Smooth muscle cell of the pulmonary artery (primary cell): Measurements from ENCODE around the gene TMC5. TPM values are rescaled to one million over a fixed set of nuclear protein-coding genes. Genes with fewer than 3 reads are reported as not detected.

ENCODE experiments used
- total RNA-seq: library from RNA; depleted of rRNA; stranded (reverse); fragments of >200 nt; gene quantifications from 2 replicates; pipeline ENCODE4 v1.2.3, GENCODE V29; 2014

The TMC5 gene, protein sequence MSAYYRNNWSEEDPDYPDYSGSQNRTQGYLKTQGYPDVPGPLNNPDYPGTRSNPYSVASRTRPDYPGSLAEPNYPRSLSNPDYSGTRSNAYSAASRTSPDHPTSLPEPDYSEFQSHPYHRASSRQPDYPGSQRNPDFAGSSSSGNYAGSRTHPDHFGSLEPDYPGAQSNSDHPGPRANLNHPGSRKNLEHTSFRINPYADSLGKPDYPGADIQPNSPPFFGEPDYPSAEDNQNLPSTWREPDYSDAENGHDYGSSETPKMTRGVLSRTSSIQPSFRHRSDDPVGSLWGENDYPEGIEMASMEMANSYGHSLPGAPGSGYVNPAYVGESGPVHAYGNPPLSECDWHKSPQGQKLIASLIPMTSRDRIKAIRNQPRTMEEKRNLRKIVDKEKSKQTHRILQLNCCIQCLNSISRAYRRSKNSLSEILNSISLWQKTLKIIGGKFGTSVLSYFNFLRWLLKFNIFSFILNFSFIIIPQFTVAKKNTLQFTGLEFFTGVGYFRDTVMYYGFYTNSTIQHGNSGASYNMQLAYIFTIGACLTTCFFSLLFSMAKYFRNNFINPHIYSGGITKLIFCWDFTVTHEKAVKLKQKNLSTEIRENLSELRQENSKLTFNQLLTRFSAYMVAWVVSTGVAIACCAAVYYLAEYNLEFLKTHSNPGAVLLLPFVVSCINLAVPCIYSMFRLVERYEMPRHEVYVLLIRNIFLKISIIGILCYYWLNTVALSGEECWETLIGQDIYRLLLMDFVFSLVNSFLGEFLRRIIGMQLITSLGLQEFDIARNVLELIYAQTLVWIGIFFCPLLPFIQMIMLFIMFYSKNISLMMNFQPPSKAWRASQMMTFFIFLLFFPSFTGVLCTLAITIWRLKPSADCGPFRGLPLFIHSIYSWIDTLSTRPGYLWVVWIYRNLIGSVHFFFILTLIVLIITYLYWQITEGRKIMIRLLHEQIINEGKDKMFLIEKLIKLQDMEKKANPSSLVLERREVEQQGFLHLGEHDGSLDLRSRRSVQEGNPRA
- total RNA-seq = not detected in 2 replicates

DNA sequence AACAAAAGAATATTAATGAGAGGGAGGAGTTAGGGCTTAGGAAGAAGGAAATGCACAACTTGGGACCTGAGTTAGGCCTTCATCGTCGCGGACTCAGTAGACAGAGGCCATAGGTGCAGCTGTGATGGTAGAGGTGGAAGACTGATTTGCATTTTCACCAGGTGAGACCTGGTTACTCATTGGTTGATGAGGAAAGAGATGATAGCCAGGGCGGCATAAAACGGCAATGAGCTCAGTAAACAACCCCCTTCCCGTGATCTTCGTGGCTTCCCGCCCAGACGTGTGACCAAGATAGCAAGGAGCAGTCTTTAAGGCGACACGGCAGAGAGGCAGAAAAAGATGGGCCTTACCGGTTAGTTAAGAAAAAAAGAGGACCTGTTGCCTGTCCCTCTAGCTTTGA is at the start of gene TMC5:
Gene TMC5 (plus strand): TSS at position 244 of the 400 bp plus-strand sequence. CDS start 22,156 bp downstream, outside the sequence.

GRCh38 chr16:19521471-19522396 is 104.1 kb downstream of the TMC5 start, which contains the start of gene GDE1:
Gene GDE1, minus strand, starts transcription at chr16:19522098. Its CDS starts 134 bp downstream, at chr16:19521964.

DNA sequence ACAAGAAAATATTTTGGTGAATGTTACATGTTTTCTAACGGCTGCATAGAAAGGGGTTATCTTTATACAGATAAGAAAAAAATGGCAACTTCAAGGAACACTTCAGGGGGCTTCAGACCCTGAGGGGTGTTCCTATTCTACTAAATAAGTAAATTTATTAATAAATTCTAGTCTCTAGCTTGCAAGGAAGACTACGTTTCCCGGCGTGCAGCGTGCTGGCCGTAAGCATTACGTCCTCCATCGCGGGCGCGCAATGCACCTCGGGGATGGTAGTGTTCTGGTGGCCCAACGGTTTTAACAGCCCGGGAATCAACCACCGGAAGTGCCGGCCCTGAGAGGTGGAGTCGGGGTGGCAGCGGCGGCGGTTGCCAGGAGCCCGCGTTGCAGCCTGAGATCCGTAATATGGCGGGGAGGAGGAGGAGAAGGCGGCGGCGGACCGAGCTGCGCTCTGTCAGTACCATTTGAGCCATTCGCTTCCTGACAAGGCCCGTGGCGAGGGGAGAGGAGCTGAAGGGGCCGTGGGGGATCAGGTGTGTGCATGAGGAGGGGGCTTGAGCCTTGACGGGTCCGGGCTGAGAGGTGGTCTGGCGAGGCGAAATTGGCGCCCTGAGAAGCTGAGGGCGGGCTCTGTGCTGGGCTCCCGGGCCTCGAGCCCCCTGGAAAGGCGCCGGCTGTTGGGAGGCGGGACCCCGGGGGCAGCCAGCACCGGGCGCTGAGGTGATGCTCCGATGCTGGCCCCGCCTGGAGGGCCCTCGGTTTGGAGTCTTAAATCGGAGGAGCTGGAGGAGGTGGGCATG is 106.1 kb downstream of the TMC5 start, which contains the start of gene CCP110:
Gene CCP110 (plus strand): TSS at position 384 of the 797 bp plus-strand sequence. CDS start 3,940 bp downstream, outside the sequence.

Other genes starting within 250 kb of the TMC5 start
- gene SYT17, start 249.6 kb upstream of the TMC5 start, total RNA-seq = 0.46 and 0.63 TPM in 2 replicates
- gene CLEC19A, start 132.2 kb upstream of the TMC5 start, total RNA-seq = not detected in 2 replicates
- gene GDE1, start 104.2 kb downstream of the TMC5 start, total RNA-seq = 52.7 and 61.5 TPM in 2 replicates
- 13.4 and 13.5 TPM in 2 replicates for gene CCP110, start 106.1 kb downstream of the TMC5 start, total RNA-seq
- 44.9 and 48.2 TPM in 2 replicates for gene VPS35L, start 137.8 kb downstream of the TMC5 start, total RNA-seq